HCT116 (cell line): ENCODE results near the gene CALU.

Experiments
- CTCF ChIP-seq, 3 experiments: fragments of 200-600 bp in 1 of 3; sonication (generic) in 1 of 3; IDR thresholded peaks in 2 of 3; conservative IDR thresholded peaks in 1 of 3; 2 replicates each; pipeline ENCODE4 v1.5.1; 2012 to 2017; ENCODE audit warnings: low read depth in 2 of 3, low read length in 2 of 3, antibody characterized with exemption in 1 of 3, borderline replicate concordance in 1 of 3, control low read depth in 1 of 3, mild to moderate bottlenecking in 1 of 3, mixed read lengths in 1 of 3, mixed run types in 1 of 3, moderate library complexity in 1 of 3; ENCODE audit not compliant: insufficient read depth in 1 of 3
- EZH2 ChIP-seq: fragments of 200-600 bp; sonication (generic); IDR thresholded peaks from 2 replicates; pipeline ENCODE4 v1.6.1; 2017; ENCODE audit warnings: antibody characterized with exemption, mixed run types
- JUND ChIP-seq: IDR thresholded peaks from 2 replicates; pipeline ENCODE4 v1.6.1; 2012
- MAX ChIP-seq: IDR thresholded peaks from 2 replicates; pipeline ENCODE4 v1.6.1; 2012
- POLR2A ChIP-seq: IDR thresholded peaks from 2 replicates; pipeline ENCODE4 v1.7.0; 2011; ENCODE audit warnings: borderline replicate concordance; ENCODE audit not compliant: insufficient read depth, insufficient read length; ENCODE audit errors: extremely low read depth
- RAD21 ChIP-seq: IDR thresholded peaks from 2 replicates; pipeline ENCODE4 v1.6.1; 2012; ENCODE audit warnings: low read depth, mild to moderate bottlenecking
- SRF ChIP-seq: IDR thresholded peaks from 2 replicates; pipeline ENCODE4 v1.6.1; 2012; ENCODE audit warnings: low read depth

GRCh38 chr7:128710481-128710880, 28.7 kb upstream of the CALU start:
- TF ChIP-seq RAD21 (no peak), CTCF (IDR thresholded peaks at IDR 0.05 in 2 of 3, conservative IDR thresholded peaks at IDR 0.05 in 1 of 3; ENCODE audit: borderline replicate concordance in 1 of 3, insufficient read depth in 1 of 3, low read depth in 2 of 3, low read length in 2 of 3) (no peak), JUND (no peak), POLR2A (no peak), EZH2 (no peak), MAX (no peak), SRF (no peak)
